Ovary (tissue), 9 donors: ENCODE measurements around the gene TTC33. TPM values are rescaled to one million over a fixed set of nuclear protein-coding genes. Genes with fewer than 3 reads are reported as not detected.
"Not testable (repeated sequence)": the region's sequence is repeated elsewhere in the genome, so short reads cannot be mapped to it uniquely, and the experiment has no call there.

Experiments
- DNase-seq, 5 donors: peaks; one replicate each; pipeline ENCODE4 v3.0.0-alpha.2; 2019 to 2020
- H3K27ac ChIP-seq, 2 donors: fragments of 200-600 bp; one replicate each; pipeline versions ENCODE4 v1.5.1 to v1.8.0; 2019 to 2022
- H3K27me3 ChIP-seq: fragments of 200-600 bp; one replicate; pipeline ENCODE4 v1.8.0; 2022
- H3K36me3 ChIP-seq: fragments of 200-600 bp; sonication (generic); one replicate; pipeline ENCODE4 v1.5.1; 2019
- H3K4me1 ChIP-seq: one replicate; pipeline ENCODE4 v1.8.1; 2013; ENCODE audit warnings: mild to moderate bottlenecking, moderate library complexity; ENCODE audit not compliant: insufficient read depth
- H3K4me3 ChIP-seq: fragments of 200-600 bp; sonication (generic); one replicate; pipeline ENCODE4 v1.5.1; 2017
- H3K9me3 ChIP-seq, 2 donors: fragments of 200-600 bp in 1 of 2; sonication (generic) in 1 of 2; one replicate each; pipeline versions ENCODE4 v1.5.1 to v1.8.1; 2013 to 2019; ENCODE audit warnings: mild to moderate bottlenecking in 1 of 2, moderate library complexity in 1 of 2
- CTCF ChIP-seq, 3 donors: fragments of 450-650 bp in 2 of 3; fragments of 200-600 bp in 1 of 3; IDR thresholded peaks; one replicate each; pipeline versions ENCODE4 v1.5.1 to v1.8.0; 2016 to 2022; ENCODE audit warnings: antibody characterized with exemption in 3 of 3, mild to moderate bottlenecking in 1 of 3
- EP300 ChIP-seq: sonication (generic); formaldehyde crosslinking; IDR thresholded peaks from one replicate; pipeline ENCODE4 v1.6.1; 2017; ENCODE audit warnings: antibody characterized with exemption
- POLR2A ChIP-seq: fragments of 450-650 bp; IDR thresholded peaks from one replicate; pipeline ENCODE4 v1.6.1; 2017; ENCODE audit warnings: antibody characterized with exemption, mild to moderate bottlenecking, moderate library complexity
- WGBS, 3 donors: extraction: QIAGEN DNeasy Blood & Tissue Kit in 1 of 3; methylation state at CpG; one replicate each; pipeline versions ENCODE4 v1.1.5 to v1.1.7; 2013 to 2017; 5-methylcytosine and 5-hydroxymethylcytosine counted together
- intact Hi-C, 4 donors: fragments of 100-400 bp; cut with DNase I; formaldehyde crosslinking; loops; one replicate each; pipeline versions ENCODE4 v1.11.0 to v1.15.1; 2022 to 2023
- polyA plus RNA-seq, 2 donors: library from polyadenylated mRNA; stranded (reverse); fragments of 200-250 nt in 1 of 2; fragments of 350-450 nt in 1 of 2; fragmentation: Illumina TruSeq in 1 of 2; extraction: RNeasy Lipid Tissue Mini Kit (QIAGEN cat#74804) in 1 of 2; gene quantifications; one replicate each; pipeline ENCODE4 v1.2.3, GENCODE V29; 2013 to 2014
- total RNA-seq, 7 donors: library from RNA; depleted of rRNA in 2 of 7; stranded (reverse); fragments of >200 nt in 2 of 7; fragmentation: NEBNext Ultra II Directional in 3 of 7; extraction: Animal tissue kit (Norgen Biotek cat#: 25700) in 3 of 7; gene quantifications; one replicate each; pipeline versions ENCODE4 v1.1.0 to v1.2.4, GENCODE V29; 2016 to 2023
- donor health status: DM: no; HTN: no; CAD: no; lungs with moderate emphysema.
- donor health status: DM: no; HTN: no; CAD: no.
- donor health status: Bipolar disorder and iron deficiency.
- donor health status: DM: yes; HTN: yes; CAD: no.
- donor health status: DM: no; HTN: no; CAD: no.
- donor health status: DM: yes; HTN: yes; CAD: no.

TTC33 gene
- total and polyA plus RNA-seq, 9 donors: 10.6 to 26.0 (median 18.8) TPM

- WGBS, 3 donors: 9 to 19% (median 16%) methylated on average over 3 of the region's 3 CpGs
- H3K27me3 ChIP-seq: no peaks in the 10 kb centered on the region
- H3K4me1 ChIP-seq: no peaks in the 10 kb centered on the region
- H3K27ac ChIP-seq: no peak overlapping the region
- H3K4me3 ChIP-seq: no peak overlapping the region
- no peaks in the 10 kb centered on the region for H3K36me3 ChIP-seq
- DNase-seq: no peak
- TF ChIP-seq POLR2A (no peak), CTCF (IDR thresholded peaks at IDR 0.05) (no peak), EP300 (no peak)
- intact Hi-C loops: no loop called here
- H3K9me3 ChIP-seq: no peaks in the 10 kb centered on the region
Observed at GRCh38 chr5:40646266-40646665, 109.5 kb downstream of the TTC33 start.

GRCh38 chr5:40639531-40639930 is 116.2 kb downstream of the TTC33 start:
- not testable (repeated sequence) for H3K9me3 ChIP-seq
- WGBS, 3 donors: 91 to 96% (median 96%) methylated on average over 1 of the region's 1 CpG

GRCh38 chr5:40634593-40634992 is 121.2 kb downstream of the TTC33 start:
- DNase-seq: no peak
- Histone ChIP-seq H3K4me3 (no peak overlapping the region), H3K36me3 (no peaks in the 10 kb centered on the region), H3K9me3 (no peaks in the 10 kb centered on the region), H3K27ac (no peak overlapping the region), H3K27me3 (no peaks in the 10 kb centered on the region), H3K4me1 (no peaks in the 10 kb centered on the region)
- TF ChIP-seq EP300: no peak
- no peak for TF ChIP-seq POLR2A
- TF ChIP-seq CTCF (IDR thresholded peaks at IDR 0.05): no peak
- intact Hi-C loops: no loop called here
- 61 to 74% (median 73%) methylated on average over 7 of the region's 7 CpGs for WGBS, 3 donors

More at GRCh38 chr5:40639531-40639930, 116.2 kb downstream of the TTC33 start:
- H3K4me1 ChIP-seq, intact Hi-C loops, H3K27ac ChIP-seq, DNase-seq, H3K4me3 ChIP-seq, H3K27me3 ChIP-seq, H3K36me3 ChIP-seq: not testable (repeated sequence)

GRCh38 chr5:40634154-40634553 is 121.6 kb downstream of the TTC33 start:
- intact Hi-C loops: no loop called here

GRCh38 chr5:40631236-40631635 is 124.5 kb downstream of the TTC33 start:
- DNase-seq: no peak
- no peaks in the 10 kb centered on the region for H3K27me3 ChIP-seq
- H3K27ac ChIP-seq: no peak overlapping the region
- no peaks in the 10 kb centered on the region for H3K4me1 ChIP-seq
- 72 to 79% (median 76%) methylated on average over 7 of the region's 7 CpGs for WGBS, 3 donors
- H3K9me3 ChIP-seq: no peaks in the 10 kb centered on the region
- TF ChIP-seq POLR2A: no peak
- TF ChIP-seq CTCF (IDR thresholded peaks at IDR 0.05): no peak
- no peak for TF ChIP-seq EP300
- H3K4me3 ChIP-seq: no peak overlapping the region
- no peaks in the 10 kb centered on the region for H3K36me3 ChIP-seq
- intact Hi-C loops: no loop called here

More at GRCh38 chr5:40634154-40634553, 121.6 kb downstream of the TTC33 start:
- H3K27ac ChIP-seq: no peak overlapping the region
- no peaks in the 10 kb centered on the region for H3K36me3 ChIP-seq
- no peaks in the 10 kb centered on the region for H3K9me3 ChIP-seq
- 63 to 85% (median 68%) methylated on average over 3 of the region's 3 CpGs for WGBS, 3 donors
- no peak for TF ChIP-seq EP300
- no peak for TF ChIP-seq CTCF (IDR thresholded peaks at IDR 0.05)
- no peak for TF ChIP-seq POLR2A
- no peaks in the 10 kb centered on the region for H3K27me3 ChIP-seq
- H3K4me1 ChIP-seq: no peaks in the 10 kb centered on the region
- no peak overlapping the region for H3K4me3 ChIP-seq
- DNase-seq: no peak
